AG04449 (cell line): ENCODE results near the gene ATP5PB.

ENCODE experiments used
- CTCF ChIA-PET: fragments of 350-600 bp; formaldehyde crosslinking; extraction: SDS; loops from one replicate; lab custom pipeline; 2021; ENCODE audit warnings: antibody characterized with exemption; lab: Yijun Ruan, JAX
- POLR2A ChIA-PET: fragments of 400-600, 350-600 bp; formaldehyde crosslinking; extraction: SDS; loops from one replicate; lab custom pipeline; 2020; ENCODE audit warnings: antibody characterized with exemption, inconsistent platforms; lab: Yijun Ruan, JAX
- DNase-seq: peaks from one replicate; pipeline ENCODE4 v3.0.0-alpha.2; 2010; ENCODE audit warnings: low read depth, low spot score
- H3K4me3 ChIP-seq: 2 replicates; pipeline ENCODE4 v1.5.1; 2011; ENCODE audit warnings: low read depth, mild to moderate bottlenecking, control low read depth, low read length
- CTCF ChIP-seq: IDR thresholded peaks from one replicate; pipeline ENCODE4 v1.5.1; 2011; ENCODE audit warnings: mild to moderate bottlenecking, moderate library complexity, low read length, control low read depth, inconsistent platforms; ENCODE audit not compliant: insufficient read depth; ENCODE audit errors: missing control alignments

The ATP5PB gene

GRCh38 chr1:111407301-111407700 lies 42.0 kb upstream of the ATP5PB start:
- DNase-seq, result no peak
- POLR2A ChIA-PET, result no interaction called here
- H3K4me3 ChIP-seq, result no peak overlapping the region
- TF ChIP-seq CTCF, result no peak
- CTCF ChIA-PET, result no interaction called here

- H3K4me3 ChIP-seq, result no peak overlapping the region
- TF ChIP-seq CTCF, result no peak
- no peak for DNase-seq
- CTCF ChIA-PET, result interaction anchor here (0.6 to 4.5 kb wide), 3 partner anchors 9 to 14 kb away, joined by 3 to 20 read pairs (median 5); no protein-coding TSS in a partner anchor
- POLR2A ChIA-PET, result no interaction called here
These were observed 36.4 kb upstream of the ATP5PB start for GRCh38 chr1:111412839-111413238.

DNA sequence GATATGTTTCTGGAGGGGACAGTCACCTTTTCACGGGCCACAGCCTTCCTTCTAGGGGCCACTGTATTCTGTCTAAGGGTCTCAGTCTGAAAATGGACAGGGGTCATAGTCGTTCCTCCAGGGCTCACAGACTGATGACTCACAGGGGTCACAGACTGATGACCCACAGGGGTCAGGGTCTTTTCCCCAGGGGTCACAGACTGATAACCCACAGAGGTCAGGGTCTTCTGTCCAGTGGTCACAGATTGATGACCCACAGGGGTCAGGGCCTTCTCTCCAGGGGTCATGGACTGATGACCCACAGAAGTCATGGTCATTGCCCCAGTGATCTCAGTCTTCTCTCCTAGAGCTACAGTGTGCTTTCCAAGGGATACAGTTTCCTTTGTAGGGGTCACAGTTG lies 34.5 kb upstream of the ATP5PB start:
- ChIA-PET POLR2A (no interaction called here), CTCF (interaction anchor here (3.9 kb wide), 1 partner anchor 14 kb away, joined by 18 read pairs; no protein-coding TSS in a partner anchor)
- no peak for DNase-seq
- H3K4me3 ChIP-seq, result no peak overlapping the region
- TF ChIP-seq CTCF, result no peak

GRCh38 chr1:111415461-111415860 lies 33.8 kb upstream of the ATP5PB start:
- TF ChIP-seq CTCF, result no peak
- no peak for DNase-seq
- POLR2A ChIA-PET, result no interaction called here
- H3K4me3 ChIP-seq, result no peak overlapping the region
- CTCF ChIA-PET, result interaction anchor here (3.9 kb wide), 1 partner anchor 15 kb away, joined by 18 read pairs; no protein-coding TSS in a partner anchor

- POLR2A ChIA-PET, result no interaction called here
- CTCF ChIA-PET, result interaction anchor here (1.2 to 3.9 kb wide), 2 partner anchors 17 to 350 kb away, joined by 3 to 18 read pairs; no protein-coding TSS in a partner anchor
These were observed 31.5 kb upstream of the ATP5PB start for GRCh38 chr1:111417755-111418154.

DNA sequence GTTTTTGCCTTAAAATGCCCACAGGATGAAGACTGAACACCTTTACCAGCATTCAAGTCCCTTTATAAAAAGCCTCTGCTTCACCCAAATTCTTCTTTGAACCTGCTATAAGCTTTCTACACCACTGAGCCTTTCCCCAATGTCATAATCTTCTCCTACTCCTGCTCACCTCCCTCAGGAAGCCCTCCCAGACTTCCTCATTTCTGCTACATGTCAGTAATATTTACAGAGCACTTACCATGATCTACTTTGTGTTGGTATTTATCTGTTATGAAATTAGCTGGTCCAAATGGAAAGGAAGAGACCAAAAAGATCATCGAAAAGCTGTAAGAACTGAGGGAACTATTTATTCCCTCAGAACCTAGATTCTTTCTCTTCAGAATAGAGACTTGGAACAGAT lies 30.2 kb upstream of the ATP5PB start:
- no peak for TF ChIP-seq CTCF
- no peak for DNase-seq
- no peak overlapping the region for H3K4me3 ChIP-seq
- ChIA-PET POLR2A (no interaction called here), CTCF (no interaction called here)

More at GRCh38 chr1:111417755-111418154, 31.5 kb upstream of the ATP5PB start:
- no peak for DNase-seq
- no peak overlapping the region for H3K4me3 ChIP-seq
- no peak for TF ChIP-seq CTCF
